BE2C (cell line): ENCODE measurements around the gene HORMAD1.

ENCODE experiments used
- DNase-seq: peaks from one replicate; pipeline ENCODE4 v3.0.0-alpha.2; 2020
- H3K27me3 ChIP-seq: fragments of 250-450 bp; sonication (Bioruptor Pico); 2 replicates; pipeline ENCODE4 v1.5.1; 2020; ENCODE audit warnings: mild to moderate bottlenecking
- H3K36me3 ChIP-seq: fragments of 250-450 bp; sonication (Bioruptor Pico); 2 replicates; pipeline ENCODE4 v1.5.1; 2020; ENCODE audit warnings: mild to moderate bottlenecking
- H3K4me1 ChIP-seq: fragments of 250-450 bp; sonication (Bioruptor Pico); 2 replicates; pipeline ENCODE4 v1.5.1; 2020
- H3K4me3 ChIP-seq: 2 replicates; pipeline ENCODE4 v1.5.1; 2011; ENCODE audit warnings: low read depth, low read length
- H3K9me3 ChIP-seq: fragments of 250-450 bp; sonication (Bioruptor Pico); 2 replicates; pipeline ENCODE4 v1.5.1; 2020
- CTCF ChIP-seq: IDR thresholded peaks from 2 replicates; pipeline ENCODE4 v1.5.1; 2012; ENCODE audit warnings: mild to moderate bottlenecking, low read depth, low read length

HORMAD1 gene

GRCh38 chr1:150761801-150762200 lies 41.1 kb upstream of the HORMAD1 start:
- Histone ChIP-seq H3K4me1 (no peaks in the 10 kb centered on the region), H3K27me3 (no peaks in the 10 kb centered on the region), H3K4me3 (no peak overlapping the region), H3K9me3 (no peaks in the 10 kb centered on the region), H3K36me3 (no peaks in the 10 kb centered on the region)
- no peak for DNase-seq
- no peak for TF ChIP-seq CTCF

- Histone ChIP-seq H3K4me1 (no peaks in the 10 kb centered on the region), H3K27me3 (no peaks in the 10 kb centered on the region), H3K4me3 (no peak overlapping the region), H3K9me3 (no peaks in the 10 kb centered on the region), H3K36me3 (no peaks in the 10 kb centered on the region)
- no peak for TF ChIP-seq CTCF
- no peak for DNase-seq
Observed at GRCh38 chr1:150760013-150760412, 39.3 kb upstream of the HORMAD1 start.

- Histone ChIP-seq H3K4me3 (no peak overlapping the region), H3K27me3 (no peaks in the 10 kb centered on the region), H3K4me1 (no peaks in the 10 kb centered on the region), H3K9me3 (no peaks in the 10 kb centered on the region), H3K36me3 (no peaks in the 10 kb centered on the region)
- TF ChIP-seq CTCF: no peak
- no peak for DNase-seq
Observed at GRCh38 chr1:150753416-150753815, 32.7 kb upstream of the HORMAD1 start.

- no peak for TF ChIP-seq CTCF
- Histone ChIP-seq H3K4me3 (no peak overlapping the region), H3K36me3 (no peaks in the 10 kb centered on the region), H3K4me1 (no peaks in the 10 kb centered on the region), H3K27me3 (no peaks in the 10 kb centered on the region), H3K9me3 (no peaks in the 10 kb centered on the region)
- no peak for DNase-seq
Observed at GRCh38 chr1:150751443-150751842, 30.7 kb upstream of the HORMAD1 start.

GRCh38 chr1:150749720-150750311 lies 29.1 kb upstream of the HORMAD1 start:
- TF ChIP-seq CTCF: no peak

GRCh38 chr1:150748878-150749719 lies 28.4 kb upstream of the HORMAD1 start:
- Histone ChIP-seq H3K36me3 (no peaks in the 10 kb centered on the region), H3K9me3 (no peaks in the 10 kb centered on the region), H3K4me1 (no peaks in the 10 kb centered on the region), H3K4me3 (no peak overlapping the region), H3K27me3 (no peaks in the 10 kb centered on the region)
- no peak for TF ChIP-seq CTCF
- DNase-seq: no peak

More at GRCh38 chr1:150749720-150750311, 29.1 kb upstream of the HORMAD1 start:
- H3K27me3 ChIP-seq: no peaks in the 10 kb centered on the region
- no peak for DNase-seq
- H3K4me3 ChIP-seq: no peak overlapping the region
- no peaks in the 10 kb centered on the region for H3K36me3 ChIP-seq
- no peaks in the 10 kb centered on the region for H3K4me1 ChIP-seq
- no peaks in the 10 kb centered on the region for H3K9me3 ChIP-seq
